CD14-positive monocyte (primary cell): ENCODE results near the gene SLC26A1. TPM values are rescaled to one million over a fixed set of nuclear protein-coding genes. Genes with fewer than 3 reads are reported as not detected.

Experiments
- DNase-seq, 3 donors: peaks; one replicate each; pipeline ENCODE4 v3.0.0-alpha.2; 2011 to 2022
- H2AFZ ChIP-seq: 2 replicates; pipeline ENCODE4 v1.6.0; 2012; ENCODE audit warnings: mild to moderate bottlenecking, low read depth, low read length, inconsistent platforms; ENCODE audit not compliant: insufficient read depth, poor library complexity, severe bottlenecking
- H3K27ac ChIP-seq, 2 donors: 1 replicate in 1 of 2; 2 replicates in 1 of 2; pipeline ENCODE4 v1.5.1; 2012 to 2013; ENCODE audit warnings: low read length in 2 of 2, control low read depth in 1 of 2, inconsistent platforms in 1 of 2, low read depth in 1 of 2, mild to moderate bottlenecking in 1 of 2
- H3K27me3 ChIP-seq, 2 donors: one replicate each; pipeline versions ENCODE4 v1.6.0 to v1.6.1; 2011 to 2013; ENCODE audit warnings: low read length in 2 of 2; ENCODE audit not compliant: control insufficient read depth in 2 of 2, insufficient read depth in 2 of 2
- H3K36me3 ChIP-seq, 2 donors: replicated peaks in 1 of 2; 1 replicate in 1 of 2; 2 replicates in 1 of 2; pipeline versions ENCODE4 v1.5.1 to v1.6.1; 2012 to 2013; ENCODE audit warnings: low read length in 2 of 2, control low read depth in 1 of 2, inconsistent platforms in 1 of 2, mild to moderate bottlenecking in 1 of 2; ENCODE audit not compliant: insufficient read depth in 2 of 2, control insufficient read depth in 1 of 2
- H3K4me1 ChIP-seq, 2 donors: 1 replicate in 1 of 2; 2 replicates in 1 of 2; pipeline versions ENCODE4 v1.5.1 to v1.6.1; 2012 to 2013; ENCODE audit warnings: low read length in 2 of 2, control low read depth in 1 of 2, inconsistent platforms in 1 of 2, mild to moderate bottlenecking in 1 of 2, moderate library complexity in 1 of 2; ENCODE audit not compliant: insufficient read depth in 2 of 2, control insufficient read depth in 1 of 2
- H3K4me2 ChIP-seq: replicated peaks from 2 replicates; pipeline ENCODE3; 2012; ENCODE audit warnings: low read length, moderate library complexity, mild to moderate bottlenecking; ENCODE audit not compliant: poor library complexity, severe bottlenecking; ENCODE audit errors: extremely low read depth
- H3K4me3 ChIP-seq, 3 experiments: fragments of 200-600 bp in 1 of 3; sonication (generic) in 1 of 3; replicated peaks in 1 of 3; 1 replicate in 2 of 3; 2 replicates in 1 of 3; pipeline ENCODE4 v1.5.1; 2011 to 2013; ENCODE audit warnings: low read length in 3 of 3, mild to moderate bottlenecking in 3 of 3, control low read depth in 2 of 3, low read depth in 2 of 3, inconsistent platforms in 1 of 3, moderate library complexity in 1 of 3
- H3K79me2 ChIP-seq: 2 replicates; pipeline ENCODE4 v1.6.0; 2012; ENCODE audit warnings: mild to moderate bottlenecking, control low read depth, inconsistent platforms, low read length, moderate library complexity; ENCODE audit not compliant: insufficient read depth
- H3K9ac ChIP-seq: 2 replicates; pipeline ENCODE4 v1.6.0; 2017; ENCODE audit warnings: low read length, mild to moderate bottlenecking; ENCODE audit not compliant: insufficient read depth, poor library complexity, severe bottlenecking
- H3K9me3 ChIP-seq, 2 donors: replicated peaks in 1 of 2; 1 replicate in 1 of 2; 2 replicates in 1 of 2; pipeline versions ENCODE4 v1.5.1 to v1.6.1; 2012 to 2013; ENCODE audit warnings: low read length in 2 of 2, control low read depth in 1 of 2; ENCODE audit not compliant: control insufficient read depth in 1 of 2, insufficient read depth in 1 of 2
- H4K20me1 ChIP-seq: 2 replicates; pipeline ENCODE4 v1.6.0; 2012; ENCODE audit warnings: mild to moderate bottlenecking, low read length, control low read depth, moderate library complexity; ENCODE audit not compliant: insufficient read depth
- H3K27ac Mint-ChIP-seq, 7 donors: one replicate each; pipeline ENCODE4 v1.8.0; 2020; ENCODE audit warnings: mild to moderate bottlenecking in 7 of 7, mixed read lengths in 7 of 7, moderate library complexity in 6 of 7, inconsistent platforms in 2 of 7
- H3K27me3 Mint-ChIP-seq, 3 donors: one replicate each; pipeline ENCODE4 v1.8.0; 2021 to 2022; ENCODE audit warnings: low read depth in 3 of 3, mild to moderate bottlenecking in 3 of 3, mixed read lengths in 3 of 3, moderate library complexity in 3 of 3, inconsistent platforms in 1 of 3
- H3K36me3 Mint-ChIP-seq, 2 donors: one replicate each; pipeline ENCODE4 v1.8.0; 2020; ENCODE audit warnings: mixed read lengths in 2 of 2, inconsistent platforms in 1 of 2, mild to moderate bottlenecking in 1 of 2
- H3K4me1 Mint-ChIP-seq: one replicate; pipeline ENCODE4 v1.8.0; 2020; ENCODE audit warnings: mild to moderate bottlenecking, mixed read lengths
- H3K4me3 Mint-ChIP-seq, 2 donors: one replicate each; pipeline ENCODE4 v1.8.0; 2020; ENCODE audit warnings: mild to moderate bottlenecking in 2 of 2, mixed read lengths in 2 of 2, moderate library complexity in 1 of 2
- H3K9me3 Mint-ChIP-seq, 7 donors: one replicate each; pipeline ENCODE4 v1.8.0; 2020 to 2022; ENCODE audit warnings: mixed read lengths in 7 of 7, mild to moderate bottlenecking in 6 of 7, moderate library complexity in 6 of 7, inconsistent platforms in 2 of 7
- WGBS: methylation state at CpG from one replicate; pipeline ENCODE4 v1.1.5; 2013; ENCODE audit warnings: missing lambda C conversion rate; ENCODE audit not compliant: insufficient coverage; 5-methylcytosine and 5-hydroxymethylcytosine counted together
- intact Hi-C, 2 donors: fragments of 100-400 bp; cut with micrococcal nuclease; formaldehyde crosslinking; loops; one replicate each; pipeline versions ENCODE4 v1.15.0 to v1.15.1; 2023
- polyA plus RNA-seq, 3 donors: library from polyadenylated mRNA; depleted of rRNA in 1 of 3; unstranded in 2 of 3; stranded (reverse) in 1 of 3; fragments of 300-500 nt in 2 of 3; fragments of >200 nt in 1 of 3; fragmentation: Illumina TruSeq in 2 of 3; gene quantifications; 1 replicate in 2 of 3; 2 replicates in 1 of 3; pipeline ENCODE4 v1.2.3, GENCODE V29; 2012 to 2021
- TF ChIP-seq, protein P1 (sequence below): fragments of 200-600 bp; IDR thresholded peaks from one replicate; pipeline ENCODE4 v1.8.0; 2022; ENCODE audit warnings: antibody characterized with exemption, mild to moderate bottlenecking

Gene SLC26A1
- polyA plus RNA-seq, 3 donors = 0.16 to 0.37 (median 0.18) TPM

DNA sequence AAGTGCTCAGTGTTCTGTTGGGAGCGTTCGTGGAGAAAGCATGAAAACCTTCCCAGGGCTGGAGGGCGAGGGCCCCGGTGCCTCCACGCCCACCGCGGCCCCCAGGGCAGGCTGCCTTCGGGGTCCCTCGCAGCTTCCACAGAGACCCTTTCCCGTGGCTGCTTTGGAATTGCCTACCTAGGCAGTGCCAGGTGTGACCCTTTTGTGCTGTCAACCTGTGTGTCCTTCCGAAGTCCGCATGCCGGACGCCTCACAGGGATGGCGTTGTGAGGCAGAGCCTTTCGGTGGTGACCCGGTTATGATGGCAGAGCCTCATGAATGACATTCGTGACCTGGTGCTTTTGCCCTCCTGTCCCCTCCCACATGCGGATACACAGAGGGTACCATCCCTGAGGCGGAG is 43.5 kb downstream of the SLC26A1 start:
- intact Hi-C loops = no loop called here
- no peak overlapping the region for H3K4me2 ChIP-seq
- H3K36me3 Mint-ChIP-seq = peaks cover 38 to 46% of the 10 kb centered on the region in 2 donors
- over 99% methylated on average over 18 of the region's 20 CpGs for WGBS
- no peak overlapping the region for H3K9ac ChIP-seq
- no peaks in the 10 kb centered on the region for H3K9me3 ChIP-seq
- H3K79me2 ChIP-seq = peaks cover 10% of the 10 kb centered on the region
- H3K4me1 Mint-ChIP-seq = peaks cover 3% of the 10 kb centered on the region
- H3K36me3 ChIP-seq = peaks cover 18 to 36% of the 10 kb centered on the region in 2 donors
- no peak overlapping the region for H3K4me3 ChIP-seq
- H3K4me1 ChIP-seq = no peaks in the 10 kb centered on the region
- peaks cover 0 to 4% of the 10 kb centered on the region in 2 donors for H3K27me3 ChIP-seq
- H2AFZ ChIP-seq = no peak overlapping the region
- peaks cover 50% of the 10 kb centered on the region for H4K20me1 ChIP-seq
- H3K27ac Mint-ChIP-seq = no peak overlapping the region
- H3K9me3 Mint-ChIP-seq = peaks cover 0 to 8% (median 0%) of the 10 kb centered on the region in 7 donors
- no peak for DNase-seq
- H3K27ac ChIP-seq = no peak overlapping the region
- TF ChIP-seq, protein P1, sequence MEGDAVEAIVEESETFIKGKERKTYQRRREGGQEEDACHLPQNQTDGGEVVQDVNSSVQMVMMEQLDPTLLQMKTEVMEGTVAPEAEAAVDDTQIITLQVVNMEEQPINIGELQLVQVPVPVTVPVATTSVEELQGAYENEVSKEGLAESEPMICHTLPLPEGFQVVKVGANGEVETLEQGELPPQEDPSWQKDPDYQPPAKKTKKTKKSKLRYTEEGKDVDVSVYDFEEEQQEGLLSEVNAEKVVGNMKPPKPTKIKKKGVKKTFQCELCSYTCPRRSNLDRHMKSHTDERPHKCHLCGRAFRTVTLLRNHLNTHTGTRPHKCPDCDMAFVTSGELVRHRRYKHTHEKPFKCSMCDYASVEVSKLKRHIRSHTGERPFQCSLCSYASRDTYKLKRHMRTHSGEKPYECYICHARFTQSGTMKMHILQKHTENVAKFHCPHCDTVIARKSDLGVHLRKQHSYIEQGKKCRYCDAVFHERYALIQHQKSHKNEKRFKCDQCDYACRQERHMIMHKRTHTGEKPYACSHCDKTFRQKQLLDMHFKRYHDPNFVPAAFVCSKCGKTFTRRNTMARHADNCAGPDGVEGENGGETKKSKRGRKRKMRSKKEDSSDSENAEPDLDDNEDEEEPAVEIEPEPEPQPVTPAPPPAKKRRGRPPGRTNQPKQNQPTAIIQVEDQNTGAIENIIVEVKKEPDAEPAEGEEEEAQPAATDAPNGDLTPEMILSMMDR = no peak
- peaks cover 0 to 14% (median 2%) of the 10 kb centered on the region in 3 donors for H3K27me3 Mint-ChIP-seq
- H3K4me3 Mint-ChIP-seq = no peak overlapping the region

DNA sequence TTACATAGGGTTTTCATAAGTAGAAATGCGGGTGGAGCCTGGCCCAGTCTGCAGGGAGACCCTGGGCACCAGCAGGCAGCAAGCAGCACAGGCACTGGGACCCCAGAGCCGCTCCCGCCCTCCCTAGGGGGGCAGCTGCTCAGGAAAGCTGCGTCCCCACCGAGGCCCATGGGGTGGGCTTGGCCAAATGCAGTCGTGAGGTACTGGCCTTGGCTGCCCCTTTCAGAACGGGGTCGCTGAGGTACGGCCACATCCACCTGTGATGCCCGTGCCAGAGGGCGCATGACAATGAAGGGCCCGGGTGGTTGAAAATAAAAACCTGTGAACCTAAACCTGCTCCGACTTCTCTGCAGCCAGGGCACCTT is 44.3 kb downstream of the SLC26A1 start:
- 96% methylated on average over 12 of the region's 13 CpGs for whole genome bisulfite sequencing
- H3K4me3 ChIP-seq = no peak overlapping the region
- H3K27me3 Mint-ChIP-seq = peaks cover 0 to 14% (median 2%) of the 10 kb centered on the region in 3 donors
- peaks cover 3% of the 10 kb centered on the region for H3K4me1 Mint-ChIP-seq
- peaks cover 10% of the 10 kb centered on the region for H3K79me2 ChIP-seq
- peaks cover 0 to 4% of the 10 kb centered on the region in 2 donors for H3K27me3 ChIP-seq
- peaks cover 13 to 34% of the 10 kb centered on the region in 2 donors for H3K36me3 ChIP-seq
- H3K27ac Mint-ChIP-seq = peak overlapping the region in 1 of 7 donors; percentile 62
- H3K27ac ChIP-seq = no peak overlapping the region
- TF ChIP-seq, protein P1 = no peak
- no peak overlapping the region for H2AFZ ChIP-seq
- peaks cover 0 to 5% (median 0%) of the 10 kb centered on the region in 7 donors for H3K9me3 Mint-ChIP-seq
- peaks cover 54% of the 10 kb centered on the region for H4K20me1 ChIP-seq
- no peaks in the 10 kb centered on the region for H3K4me1 ChIP-seq
- H3K9ac ChIP-seq = no peak overlapping the region
- peaks cover 33 to 41% of the 10 kb centered on the region in 2 donors for H3K36me3 Mint-ChIP-seq
- intact Hi-C loops = no loop called here
- no peaks in the 10 kb centered on the region for H3K9me3 ChIP-seq
- no peak for DNase-seq
- no peak overlapping the region for H3K4me3 Mint-ChIP-seq
- no peak overlapping the region for H3K4me2 ChIP-seq
